HuH-7.5 (cell line): ENCODE measurements around the gene VSIG10L2.

Experiments used
- DNase-seq: peaks from one replicate; pipeline ENCODE4 v3.0.0; 2011; ENCODE audit warnings: low spot score

Gene VSIG10L2

GRCh38 chr11:125929445-125930075 is 16.3 kb upstream of the VSIG10L2 start:
- DNase-seq = no peak

GRCh38 chr11:125930076-125930450 is 15.8 kb upstream of the VSIG10L2 start:
- no peak for DNase-seq

- no peak for DNase-seq
These were observed 14.7 kb upstream of the VSIG10L2 start for GRCh38 chr11:125931116-125931515.

GRCh38 chr11:125931668-125932067 is 14.2 kb upstream of the VSIG10L2 start:
- DNase-seq = no peak

- no peak for DNase-seq
These were observed 13.5 kb upstream of the VSIG10L2 start for GRCh38 chr11:125932301-125932700.

GRCh38 chr11:125933030-125933813 is 12.6 kb upstream of the VSIG10L2 start:
- no peak for DNase-seq

- DNase-seq = no peak
These were observed 11.4 kb upstream of the VSIG10L2 start for GRCh38 chr11:125934473-125934872.

- DNase-seq = no peak
These were observed 10.8 kb upstream of the VSIG10L2 start for GRCh38 chr11:125935056-125935455.

- DNase-seq = no peak
These were observed 10.1 kb upstream of the VSIG10L2 start for GRCh38 chr11:125935618-125936199.

GRCh38 chr11:125938418-125938817 is 7.4 kb upstream of the VSIG10L2 start:
- DNase-seq = no peak

- DNase-seq = no peak
These were observed 6.7 kb upstream of the VSIG10L2 start for GRCh38 chr11:125939081-125939521.

GRCh38 chr11:125940145-125940544 is 5.7 kb upstream of the VSIG10L2 start:
- no peak for DNase-seq

- DNase-seq = no peak
These were observed 4.6 kb upstream of the VSIG10L2 start for GRCh38 chr11:125941267-125941618.

GRCh38 chr11:125941619-125942611 is 3.9 kb upstream of the VSIG10L2 start:
- DNase-seq = peak; percentile 78

GRCh38 chr11:125942771-125943428 is 2.9 kb upstream of the VSIG10L2 start:
- DNase-seq = no peak

- DNase-seq = no peak
These were observed 2.0 kb upstream of the VSIG10L2 start for GRCh38 chr11:125943661-125944349.

- DNase-seq = no peak
These were observed 1.4 kb upstream of the VSIG10L2 start for GRCh38 chr11:125944350-125945010.

GRCh38 chr11:125945011-125945796 is 640 bp upstream of the VSIG10L2 start:
- DNase-seq = no peak

GRCh38 chr11:125946712-125947418 is 1.0 kb downstream of the VSIG10L2 start:
- DNase-seq = no peak
